AG09319 (cell line): ENCODE data around the gene TMEM59.
"Not testable (repeated sequence)": the region's sequence is repeated elsewhere in the genome, so short reads cannot be mapped to it uniquely, and the experiment has no call there.

Source experiments
- DNase-seq: peaks from one replicate; pipeline ENCODE4 v3.0.0-alpha.2; 2010; ENCODE audit warnings: low read depth; ENCODE audit errors: extremely low read depth
- TF ChIP-seq, protein P1 (sequence below): IDR thresholded peaks from 2 replicates; pipeline ENCODE4 v1.5.1; 2011; ENCODE audit warnings: low read depth, mild to moderate bottlenecking, inconsistent platforms, low read length, moderate library complexity

TMEM59 gene

DNA sequence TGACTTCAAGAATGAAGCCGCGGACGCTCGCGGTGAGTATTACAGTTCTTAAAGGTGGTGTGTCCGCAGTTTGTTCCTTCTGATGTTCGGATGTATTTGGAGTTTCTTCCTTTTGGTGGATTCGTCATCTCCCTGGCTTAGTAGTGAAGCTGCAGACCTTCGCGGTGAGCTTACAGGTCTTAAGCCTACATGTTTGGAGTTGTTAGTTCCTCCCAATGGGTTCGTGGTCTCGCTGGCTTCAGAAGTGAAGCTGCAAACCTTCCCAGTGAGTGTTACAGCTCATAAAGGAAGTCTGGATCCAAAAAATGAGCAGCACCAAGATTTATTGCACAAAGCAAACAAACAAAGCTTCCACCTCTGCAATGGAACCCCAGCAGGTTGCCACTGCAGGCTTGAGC is 49.8 kb downstream of the TMEM59 start:
- no peak for DNase-seq
- TF ChIP-seq, protein P1, sequence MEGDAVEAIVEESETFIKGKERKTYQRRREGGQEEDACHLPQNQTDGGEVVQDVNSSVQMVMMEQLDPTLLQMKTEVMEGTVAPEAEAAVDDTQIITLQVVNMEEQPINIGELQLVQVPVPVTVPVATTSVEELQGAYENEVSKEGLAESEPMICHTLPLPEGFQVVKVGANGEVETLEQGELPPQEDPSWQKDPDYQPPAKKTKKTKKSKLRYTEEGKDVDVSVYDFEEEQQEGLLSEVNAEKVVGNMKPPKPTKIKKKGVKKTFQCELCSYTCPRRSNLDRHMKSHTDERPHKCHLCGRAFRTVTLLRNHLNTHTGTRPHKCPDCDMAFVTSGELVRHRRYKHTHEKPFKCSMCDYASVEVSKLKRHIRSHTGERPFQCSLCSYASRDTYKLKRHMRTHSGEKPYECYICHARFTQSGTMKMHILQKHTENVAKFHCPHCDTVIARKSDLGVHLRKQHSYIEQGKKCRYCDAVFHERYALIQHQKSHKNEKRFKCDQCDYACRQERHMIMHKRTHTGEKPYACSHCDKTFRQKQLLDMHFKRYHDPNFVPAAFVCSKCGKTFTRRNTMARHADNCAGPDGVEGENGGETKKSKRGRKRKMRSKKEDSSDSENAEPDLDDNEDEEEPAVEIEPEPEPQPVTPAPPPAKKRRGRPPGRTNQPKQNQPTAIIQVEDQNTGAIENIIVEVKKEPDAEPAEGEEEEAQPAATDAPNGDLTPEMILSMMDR: no peak

DNA sequence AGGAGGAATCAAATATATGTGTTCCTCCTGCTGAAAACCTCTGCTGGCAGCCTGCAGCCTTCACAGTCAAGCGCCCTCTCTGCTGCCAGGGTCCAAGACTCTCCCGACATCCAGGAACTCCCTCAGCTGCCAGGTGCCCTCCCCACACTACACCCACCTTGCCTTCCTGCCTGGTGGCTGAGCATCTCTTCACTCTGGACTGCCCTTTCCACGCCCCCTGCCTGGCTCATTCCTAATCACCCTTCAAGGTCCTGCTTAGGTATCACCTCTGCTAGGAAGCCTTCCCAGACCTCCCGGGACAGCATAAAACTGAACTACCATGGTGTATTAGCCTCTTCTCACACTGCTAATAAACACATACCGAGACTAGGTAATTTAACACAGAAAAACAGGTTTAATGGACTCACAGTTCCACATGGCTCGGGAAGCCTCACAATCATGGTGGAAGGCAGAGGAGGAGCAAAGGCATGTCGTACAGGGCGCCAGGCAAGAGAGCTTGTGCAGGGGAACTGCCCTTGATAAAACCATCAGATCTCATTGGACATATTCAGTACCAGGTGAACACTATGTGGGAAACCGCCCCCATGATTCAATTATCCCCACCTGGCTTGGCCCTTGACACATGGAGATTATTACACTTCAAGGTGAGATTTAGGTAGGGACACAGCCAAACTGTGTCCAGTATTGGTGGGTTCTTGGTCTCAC is 50.3 kb downstream of the TMEM59 start:
- DNase-seq: no peak
- TF ChIP-seq, protein P1: no peak

DNA sequence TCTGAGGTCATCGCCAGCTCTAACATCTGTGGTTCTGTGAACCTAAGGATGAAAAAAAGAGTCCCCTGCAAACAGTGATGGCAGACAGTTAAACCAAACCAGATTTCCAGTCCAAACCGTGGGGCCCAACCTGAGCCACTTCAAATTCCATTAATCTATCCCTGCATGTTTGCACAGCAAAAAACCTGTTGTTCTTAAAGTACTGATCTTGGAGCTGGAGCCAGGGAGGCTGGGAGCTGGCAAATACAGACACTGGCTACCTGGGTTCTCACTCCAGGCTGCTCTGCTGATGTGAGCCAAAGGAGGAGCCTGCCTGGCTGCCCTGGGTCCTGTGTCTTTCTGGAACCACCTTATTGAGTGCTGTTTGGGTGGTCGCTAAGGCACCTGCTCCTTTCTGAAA is 51.4 kb downstream of the TMEM59 start:
- DNase-seq: no peak
- TF ChIP-seq, protein P1: no peak

DNA sequence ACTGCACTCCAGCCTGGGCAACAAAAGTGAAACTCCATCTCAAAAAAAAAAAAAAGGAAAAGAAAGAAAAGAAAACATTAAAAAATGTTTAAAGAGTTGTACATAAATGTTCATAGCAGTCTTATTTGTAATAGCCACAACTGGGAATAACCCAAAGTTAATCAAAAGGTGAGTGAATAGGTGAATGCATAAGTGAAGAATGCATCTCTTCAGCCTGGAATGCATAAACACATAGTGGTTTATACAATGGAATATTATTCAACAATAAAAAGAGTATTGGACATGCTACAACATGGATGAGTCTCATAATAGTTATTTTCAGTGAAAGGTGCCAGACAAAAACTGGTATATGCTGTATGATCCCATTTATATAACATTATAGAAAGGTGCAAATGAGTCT is 53.1 kb downstream of the TMEM59 start:
- DNase-seq: no peak
- TF ChIP-seq, protein P1: no peak

DNA sequence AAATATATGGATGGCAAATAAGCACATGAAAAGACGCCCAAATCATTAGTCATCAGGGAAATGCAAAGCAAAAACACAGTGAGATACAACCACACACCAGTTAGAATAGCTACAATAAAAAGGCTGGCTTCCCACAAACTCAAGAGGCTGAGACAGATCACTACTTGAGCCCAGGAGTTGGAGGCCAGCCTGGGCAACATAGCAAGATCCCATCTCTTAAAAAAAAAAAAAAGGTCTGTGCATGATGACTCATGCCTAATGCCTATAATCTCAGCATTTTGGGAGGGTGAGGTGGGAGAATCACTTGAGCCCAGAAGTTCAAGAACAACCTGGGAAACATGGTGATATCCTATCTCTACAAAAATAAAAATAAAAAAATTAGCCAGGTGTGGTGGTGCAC is 54.8 kb downstream of the TMEM59 start:
- TF ChIP-seq, protein P1: no peak
- no peak for DNase-seq

DNA sequence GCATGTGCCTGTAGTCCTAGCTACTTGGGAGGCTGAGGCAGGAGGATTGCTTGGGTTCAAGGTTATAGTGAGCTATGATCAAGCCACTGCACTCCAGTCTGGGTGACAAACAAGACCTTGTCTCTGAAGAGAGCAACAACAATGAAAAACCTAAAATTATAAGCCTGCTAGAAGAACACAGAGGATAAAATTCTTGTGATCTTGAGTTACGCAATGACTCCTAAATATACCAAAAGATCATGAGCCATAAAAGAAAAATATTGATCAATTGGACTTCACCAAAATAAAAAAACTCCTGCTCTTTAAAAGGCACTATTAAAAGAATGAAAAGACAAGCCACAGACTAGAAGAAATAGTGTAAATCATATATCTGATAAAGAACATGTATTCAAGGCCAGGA is 57.3 kb downstream of the TMEM59 start:
- no peak for DNase-seq
- TF ChIP-seq, protein P1: no peak

DNA sequence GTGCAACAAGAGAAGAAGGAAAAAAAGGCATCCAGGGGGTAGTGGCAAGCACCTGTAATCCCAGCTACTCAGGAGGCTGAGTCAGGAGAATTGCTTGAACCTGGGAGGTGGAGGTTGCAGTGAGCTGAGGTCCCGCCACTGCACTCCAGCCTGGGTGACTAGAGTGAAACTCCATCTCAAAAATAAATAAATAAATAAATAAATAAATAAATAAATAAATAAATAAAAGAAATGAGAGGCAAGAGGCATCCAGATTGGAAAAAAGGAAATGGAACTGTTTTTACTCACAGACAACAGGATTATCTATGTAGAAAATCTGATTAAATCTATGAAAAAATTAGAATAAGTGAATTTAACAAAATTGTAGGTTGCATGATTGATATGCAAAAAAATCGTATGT is 58.5 kb downstream of the TMEM59 start:
- DNase-seq: not testable (repeated sequence)
